K562 (cell line): Measurements from ENCODE around the gene GPR152. TPM values are rescaled to one million over a fixed set of nuclear protein-coding genes. Genes with fewer than 3 reads are reported as not detected.
"Not testable (repeated sequence)": the region's sequence is repeated elsewhere in the genome, so short reads cannot be mapped to it uniquely, and the experiment has no call there.

Experiments used
- CXXC5 ChIP-seq: fragments of 250-450 bp; sonication (Bioruptor Pico); IDR thresholded peaks from 2 replicates; pipeline ENCODE4 v1.8.0; 2022; ENCODE audit warnings: inconsistent platforms, mild to moderate bottlenecking, moderate library complexity
- DMBX1 ChIP-seq: fragments of 250-450 bp; sonication (Bioruptor Pico); IDR thresholded peaks from 2 replicates; pipeline ENCODE4 v1.8.0; 2022; ENCODE audit warnings: inconsistent platforms, mild to moderate bottlenecking, moderate library complexity, borderline replicate concordance
- DPF2 ChIP-seq: fragments of 450-650 bp; IDR thresholded peaks from 2 replicates; pipeline ENCODE4 v1.6.1; 2016
- ETV1 ChIP-seq: fragments of 450-650 bp; conservative IDR thresholded peaks from 2 replicates; pipeline ENCODE4 v1.6.1; 2016; ENCODE audit warnings: missing genetic modification characterization, control low read depth, low read depth, missing compliant biosample characterization
- FOXK2 ChIP-seq, 2 experiments: fragments of 450-650 bp; IDR thresholded peaks in 1 of 2; conservative IDR thresholded peaks in 1 of 2; 2 replicates each; pipeline ENCODE4 v1.6.1; 2016; ENCODE audit warnings: low read depth in 2 of 2, mild to moderate bottlenecking in 1 of 2
- POLR2A ChIP-seq: fragments of 450-650 bp; conservative IDR thresholded peaks from 2 replicates; pipeline ENCODE4 v1.6.1; 2016
- SUPT5H ChIP-seq: fragments of 450-650 bp; IDR thresholded peaks from 2 replicates; pipeline ENCODE4 v1.6.1; 2016
- TAF7 ChIP-seq: fragments of 450-650 bp; IDR thresholded peaks from 2 replicates; pipeline ENCODE4 v1.6.1; 2016; ENCODE audit warnings: missing genetic modification characterization, missing compliant biosample characterization
- TRIM28 ChIP-seq: fragments of 450-650 bp; IDR thresholded peaks from 2 replicates; pipeline ENCODE4 v1.6.1; 2017
- ZNF592 ChIP-seq: fragments of 450-650 bp; IDR thresholded peaks from 2 replicates; pipeline ENCODE4 v1.6.1; 2017; ENCODE audit warnings: antibody characterized with exemption, mild to moderate bottlenecking
- ZNF740 ChIP-seq, 3 experiments: fragments of 200-800 bp in 1 of 3; sonication (Bioruptor generic) in 1 of 3; sonication (generic) in 1 of 3; formaldehyde crosslinking in 1 of 3; IDR thresholded peaks; 2 replicates each; pipeline versions ENCODE4 v1.6.1 to v1.8.0; 2016 to 2022; ENCODE audit warnings: mild to moderate bottlenecking in 2 of 3, missing compliant biosample characterization in 2 of 3, missing genetic modification characterization in 2 of 3, missing genetic modification reagents in 1 of 3
- polyA plus RNA-seq, 8 experiments: library from polyadenylated mRNA; depleted of rRNA in 4 of 8; stranded (reverse) in 5 of 8; unstranded in 3 of 8; fragments of >200 nt; fragmentation: Nextera tagmentation in 2 of 8; fragmentation: Illumina TruSeq in 1 of 8; extraction: Ambion mirVana in 2 of 8; extraction: Trizol in 1 of 8; gene quantifications; 2 replicates each; pipeline versions ENCODE4 v1.2.1 to v1.2.3, GENCODE V29; 2011 to 2014; ENCODE audit warnings: inconsistent platforms in 1 of 8, missing spikeins in 1 of 8
- total RNA-seq, 7 experiments: library from RNA; depleted of rRNA in 6 of 7; stranded (reverse); fragments of >200 nt in 6 of 7; fragmentation: Illumina TruSeq in 2 of 7; extraction: Trizol in 2 of 7; gene quantifications; 2 replicates each; pipeline versions ENCODE4 v1.2.1 to v1.2.3, GENCODE V29; 2011 to 2021; ENCODE audit warnings: low replicate concordance in 1 of 7
- TF ChIP-seq, protein P1 (sequence below): fragments of 450-650 bp; IDR thresholded peaks from 2 replicates; pipeline ENCODE4 v1.6.1; 2018; ENCODE audit not compliant: partially characterized antibody
- TF ChIP-seq, protein P2 (sequence below): fragments of 450-650 bp; IDR thresholded peaks from 2 replicates; pipeline ENCODE4 v1.6.1; 2016; ENCODE audit warnings: antibody characterized with exemption

GPR152 gene
- total and polyA plus RNA-seq, 9 of the 15 experiments (the other 6 are each of a cell fraction or from before 2014, with no cell fraction given), result not detected

DNA sequence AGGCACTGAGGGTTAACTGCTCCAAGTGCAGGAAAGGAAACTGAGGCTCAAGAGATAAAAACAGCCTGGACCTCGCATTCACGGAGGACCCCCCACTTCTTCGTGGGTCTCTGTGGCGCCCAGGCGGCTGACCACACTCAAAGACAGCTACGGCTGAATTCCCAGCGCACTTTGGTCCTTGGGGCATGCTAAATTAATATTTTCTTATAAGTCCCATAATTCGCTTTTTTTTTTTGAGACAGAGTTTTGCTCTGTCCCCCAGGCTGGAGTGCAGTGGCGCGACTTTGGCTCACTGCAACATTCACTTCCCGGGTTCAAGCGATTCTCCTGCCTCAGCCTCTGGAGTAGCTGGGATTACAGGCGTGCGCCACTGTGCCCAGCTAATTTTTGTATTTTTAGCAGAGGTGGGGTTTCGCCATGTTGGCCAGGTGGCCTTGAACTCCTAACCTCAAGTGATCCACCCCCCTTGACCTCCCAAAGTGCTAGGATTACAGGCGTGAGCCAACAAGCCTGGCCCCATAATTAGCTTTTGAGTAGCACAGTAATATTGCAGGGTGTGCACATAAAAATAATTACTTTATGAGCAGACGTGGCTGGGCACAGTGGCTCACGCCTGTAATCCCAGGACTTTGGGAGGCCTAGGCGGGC, 50.2 kb downstream of the GPR152 start (continued):
- TF ChIP-seq, protein P1, sequence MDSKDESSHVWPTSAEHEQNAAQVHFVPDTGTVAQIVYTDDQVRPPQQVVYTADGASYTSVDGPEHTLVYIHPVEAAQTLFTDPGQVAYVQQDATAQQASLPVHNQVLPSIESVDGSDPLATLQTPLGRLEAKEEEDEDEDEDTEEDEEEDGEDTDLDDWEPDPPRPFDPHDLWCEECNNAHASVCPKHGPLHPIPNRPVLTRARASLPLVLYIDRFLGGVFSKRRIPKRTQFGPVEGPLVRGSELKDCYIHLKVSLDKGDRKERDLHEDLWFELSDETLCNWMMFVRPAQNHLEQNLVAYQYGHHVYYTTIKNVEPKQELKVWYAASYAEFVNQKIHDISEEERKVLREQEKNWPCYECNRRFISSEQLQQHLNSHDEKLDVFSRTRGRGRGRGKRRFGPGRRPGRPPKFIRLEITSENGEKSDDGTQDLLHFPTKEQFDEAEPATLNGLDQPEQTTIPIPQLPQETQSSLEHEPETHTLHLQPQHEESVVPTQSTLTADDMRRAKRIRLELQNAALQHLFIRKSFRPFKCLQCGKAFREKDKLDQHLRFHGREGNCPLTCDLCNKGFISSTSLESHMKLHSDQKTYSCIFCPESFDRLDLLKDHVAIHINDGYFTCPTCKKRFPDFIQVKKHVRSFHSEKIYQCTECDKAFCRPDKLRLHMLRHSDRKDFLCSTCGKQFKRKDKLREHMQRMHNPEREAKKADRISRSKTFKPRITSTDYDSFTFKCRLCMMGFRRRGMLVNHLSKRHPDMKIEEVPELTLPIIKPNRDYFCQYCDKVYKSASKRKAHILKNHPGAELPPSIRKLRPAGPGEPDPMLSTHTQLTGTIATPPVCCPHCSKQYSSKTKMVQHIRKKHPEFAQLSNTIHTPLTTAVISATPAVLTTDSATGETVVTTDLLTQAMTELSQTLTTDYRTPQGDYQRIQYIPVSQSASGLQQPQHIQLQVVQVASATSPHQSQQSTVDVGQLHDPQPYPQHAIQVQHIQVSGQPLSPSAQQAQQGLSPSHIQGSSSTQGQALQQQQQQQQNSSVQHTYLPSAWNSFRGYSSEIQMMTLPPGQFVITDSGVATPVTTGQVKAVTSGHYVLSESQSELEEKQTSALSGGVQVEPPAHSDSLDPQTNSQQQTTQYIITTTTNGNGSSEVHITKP, result peak; percentile 46
- TF ChIP-seq TRIM28 (0 out of 2 replicates have a peak, but pooled peaks have one; percentile 31), POLR2A (peak; percentile 7; the same call in 1 of the 2 replicates), ZNF740 (tag; IDR thresholded peaks at IDR 0.05) (peak in 1 of 2 experiments; percentile 47; a peak in 1 of 4 replicates), DPF2 (peak; percentile 64; the same call in 1 of the 2 replicates), CXXC5 (CRISPR knock-in tag) (peak; percentile 16; the same call in 1 of the 2 replicates), TAF7 (tag) (0 out of 2 replicates have a peak, but pooled peaks have one; percentile 32), DMBX1 (CRISPR knock-in tag) (peak; percentile 61; the same call in 1 of the 2 replicates), SUPT5H (0 out of 2 replicates have a peak, but pooled peaks have one; percentile 86), ZNF592 (peak; percentile 68; the same call in 1 of the 2 replicates), FOXK2 (conservative IDR thresholded peaks at IDR 0.05 in 1 of 2, IDR thresholded peaks at IDR 0.05 in 1 of 2; ENCODE audit: low read depth in 2 of 2) (peak in 1 of 2 experiments; percentile 3; a peak in 1 of 4 replicates), ETV1 (tag) (peak; percentile 78; the same call in 1 of the 2 replicates)
- not testable (repeated sequence) for TF ChIP-seq ZNF740 (CRISPR knock-in tag; IDR thresholded peaks at IDR 0.05)
- TF ChIP-seq, protein P2, sequence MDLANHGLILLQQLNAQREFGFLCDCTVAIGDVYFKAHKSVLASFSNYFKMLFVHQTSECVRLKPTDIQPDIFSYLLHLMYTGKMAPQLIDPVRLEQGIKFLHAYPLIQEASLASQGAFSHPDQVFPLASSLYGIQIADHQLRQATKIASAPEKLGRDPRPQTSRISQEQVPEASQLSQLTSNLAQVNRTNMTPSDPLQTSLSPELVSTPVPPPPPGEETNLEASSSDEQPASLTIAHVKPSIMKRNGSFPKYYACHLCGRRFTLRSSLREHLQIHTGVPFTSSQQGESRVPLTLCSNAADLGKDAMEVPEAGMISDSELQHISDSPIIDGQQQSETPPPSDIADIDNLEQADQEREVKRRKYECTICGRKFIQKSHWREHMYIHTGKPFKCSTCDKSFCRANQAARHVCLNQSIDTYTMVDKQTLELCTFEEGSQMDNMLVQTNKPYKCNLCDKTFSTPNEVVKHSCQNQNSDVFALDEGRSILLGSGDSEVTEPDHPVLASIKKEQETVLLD, result peak; percentile 35; the same call in 1 of the 2 replicates
